ENCODE measurements around the gene EXOC5. TPM values are rescaled to one million over a fixed set of nuclear protein-coding genes. Genes with fewer than 3 reads are reported as not detected.

EXOC5 gene, protein sequence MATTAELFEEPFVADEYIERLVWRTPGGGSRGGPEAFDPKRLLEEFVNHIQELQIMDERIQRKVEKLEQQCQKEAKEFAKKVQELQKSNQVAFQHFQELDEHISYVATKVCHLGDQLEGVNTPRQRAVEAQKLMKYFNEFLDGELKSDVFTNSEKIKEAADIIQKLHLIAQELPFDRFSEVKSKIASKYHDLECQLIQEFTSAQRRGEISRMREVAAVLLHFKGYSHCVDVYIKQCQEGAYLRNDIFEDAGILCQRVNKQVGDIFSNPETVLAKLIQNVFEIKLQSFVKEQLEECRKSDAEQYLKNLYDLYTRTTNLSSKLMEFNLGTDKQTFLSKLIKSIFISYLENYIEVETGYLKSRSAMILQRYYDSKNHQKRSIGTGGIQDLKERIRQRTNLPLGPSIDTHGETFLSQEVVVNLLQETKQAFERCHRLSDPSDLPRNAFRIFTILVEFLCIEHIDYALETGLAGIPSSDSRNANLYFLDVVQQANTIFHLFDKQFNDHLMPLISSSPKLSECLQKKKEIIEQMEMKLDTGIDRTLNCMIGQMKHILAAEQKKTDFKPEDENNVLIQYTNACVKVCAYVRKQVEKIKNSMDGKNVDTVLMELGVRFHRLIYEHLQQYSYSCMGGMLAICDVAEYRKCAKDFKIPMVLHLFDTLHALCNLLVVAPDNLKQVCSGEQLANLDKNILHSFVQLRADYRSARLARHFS
- 85.8 and 96.8 TPM in 2 replicates for total RNA-seq (2014; rRNA removed; shearing (Covaris generic))

- no peaks in the 10 kb centered on the region for H3K9me3 ChIP-seq (replicated peaks)
- H3K27ac ChIP-seq = peak within 1 kb of the TSS; percentile 94
- peak; percentile 91 to 93 for DNase-seq
- no peaks in the 10 kb centered on the region; the same call in 1 of the 2 replicates for H3K4me1 ChIP-seq
- H3K27me3 ChIP-seq = no peaks in the 10 kb centered on the region
- H3K4me3 ChIP-seq = peak within 1 kb of the TSS; percentile 71
- H3K36me3 ChIP-seq = peaks cover 6% of the 10 kb centered on the region; the same call in 1 of the 2 replicates
These were observed at the start of gene EXOC5, which contains the start of gene AP5M1 for GRCh38 chr14:57268161-57269069. Gene EXOC5, minus strand, starts transcription at chr14:57268905. Its CDS starts 257 bp downstream, at chr14:57268648. Gene AP5M1, plus strand, starts transcription at chr14:57268971. Its CDS starts 344 bp downstream, at chr14:57269315.

GRCh38 chr14:57317248-57317833, 48.6 kb upstream of the EXOC5 start:
- Histone ChIP-seq H3K9me3 (replicated peaks) (no peaks in the 10 kb centered on the region), H3K27ac (no peak overlapping the region), H3K36me3 (no peaks in the 10 kb centered on the region), H3K4me1 (no peaks in the 10 kb centered on the region), H3K27me3 (no peaks in the 10 kb centered on the region), H3K4me3 (no peak overlapping the region)
- DNase-seq = peak; percentile 62 to 85

- H3K4me1 ChIP-seq = no peaks in the 10 kb centered on the region
- H3K4me3 ChIP-seq = no peak overlapping the region
- no peaks in the 10 kb centered on the region for H3K9me3 ChIP-seq (replicated peaks)
- H3K36me3 ChIP-seq = no peaks in the 10 kb centered on the region
- H3K27ac ChIP-seq = no peak overlapping the region
- H3K27me3 ChIP-seq = no peaks in the 10 kb centered on the region
- no peak for DNase-seq
These were observed 45.8 kb upstream of the EXOC5 start for GRCh38 chr14:57314396-57315089.

- H3K27me3 ChIP-seq = no peaks in the 10 kb centered on the region
- no peak overlapping the region for H3K4me3 ChIP-seq
- H3K9me3 ChIP-seq (replicated peaks) = no peaks in the 10 kb centered on the region
These were observed 34.2 kb upstream of the EXOC5 start for GRCh38 chr14:57302883-57303282.

GRCh38 chr14:57299511-57299910, 30.8 kb upstream of the EXOC5 start:
- no peak for DNase-seq
- Histone ChIP-seq H3K9me3 (replicated peaks) (no peaks in the 10 kb centered on the region), H3K36me3 (no peaks in the 10 kb centered on the region)

More at GRCh38 chr14:57302883-57303282, 34.2 kb upstream of the EXOC5 start:
- Histone ChIP-seq H3K27ac (no peak overlapping the region), H3K36me3 (no peaks in the 10 kb centered on the region), H3K4me1 (peaks cover 5% of the 10 kb centered on the region)
- no peak for DNase-seq

GRCh38 chr14:57297852-57298251, 29.1 kb upstream of the EXOC5 start:
- peaks cover 12% of the 10 kb centered on the region for H3K4me1 ChIP-seq
- DNase-seq = peak; percentile 45 to 69
- H3K36me3 ChIP-seq = no peaks in the 10 kb centered on the region
- no peaks in the 10 kb centered on the region for H3K27me3 ChIP-seq
- H3K9me3 ChIP-seq (replicated peaks) = no peaks in the 10 kb centered on the region
- H3K4me3 ChIP-seq = peak overlapping the region; percentile 37
- H3K27ac ChIP-seq = peak overlapping the region; percentile 37

More at GRCh38 chr14:57299511-57299910, 30.8 kb upstream of the EXOC5 start:
- Histone ChIP-seq H3K4me1 (peaks cover 12% of the 10 kb centered on the region), H3K4me3 (no peak overlapping the region), H3K27me3 (no peaks in the 10 kb centered on the region), H3K27ac (no peak overlapping the region)

GRCh38 chr14:57295239-57295638, 26.5 kb upstream of the EXOC5 start:
- Histone ChIP-seq H3K9me3 (replicated peaks) (no peaks in the 10 kb centered on the region), H3K4me3 (no peak overlapping the region), H3K36me3 (no peaks in the 10 kb centered on the region), H3K27ac (no peak overlapping the region), H3K27me3 (no peaks in the 10 kb centered on the region), H3K4me1 (peaks cover 12% of the 10 kb centered on the region)
- DNase-seq = no peak

- Histone ChIP-seq H3K9me3 (replicated peaks) (no peaks in the 10 kb centered on the region), H3K4me1 (peaks cover 12% of the 10 kb centered on the region), H3K27me3 (no peaks in the 10 kb centered on the region), H3K4me3 (no peak overlapping the region), H3K36me3 (no peaks in the 10 kb centered on the region; the same call in 1 of the 2 replicates), H3K27ac (peak overlapping the region; percentile 23)
- peak; percentile 16 to 68 for DNase-seq
These were observed 25.4 kb upstream of the EXOC5 start for GRCh38 chr14:57293866-57294837.

DNA sequence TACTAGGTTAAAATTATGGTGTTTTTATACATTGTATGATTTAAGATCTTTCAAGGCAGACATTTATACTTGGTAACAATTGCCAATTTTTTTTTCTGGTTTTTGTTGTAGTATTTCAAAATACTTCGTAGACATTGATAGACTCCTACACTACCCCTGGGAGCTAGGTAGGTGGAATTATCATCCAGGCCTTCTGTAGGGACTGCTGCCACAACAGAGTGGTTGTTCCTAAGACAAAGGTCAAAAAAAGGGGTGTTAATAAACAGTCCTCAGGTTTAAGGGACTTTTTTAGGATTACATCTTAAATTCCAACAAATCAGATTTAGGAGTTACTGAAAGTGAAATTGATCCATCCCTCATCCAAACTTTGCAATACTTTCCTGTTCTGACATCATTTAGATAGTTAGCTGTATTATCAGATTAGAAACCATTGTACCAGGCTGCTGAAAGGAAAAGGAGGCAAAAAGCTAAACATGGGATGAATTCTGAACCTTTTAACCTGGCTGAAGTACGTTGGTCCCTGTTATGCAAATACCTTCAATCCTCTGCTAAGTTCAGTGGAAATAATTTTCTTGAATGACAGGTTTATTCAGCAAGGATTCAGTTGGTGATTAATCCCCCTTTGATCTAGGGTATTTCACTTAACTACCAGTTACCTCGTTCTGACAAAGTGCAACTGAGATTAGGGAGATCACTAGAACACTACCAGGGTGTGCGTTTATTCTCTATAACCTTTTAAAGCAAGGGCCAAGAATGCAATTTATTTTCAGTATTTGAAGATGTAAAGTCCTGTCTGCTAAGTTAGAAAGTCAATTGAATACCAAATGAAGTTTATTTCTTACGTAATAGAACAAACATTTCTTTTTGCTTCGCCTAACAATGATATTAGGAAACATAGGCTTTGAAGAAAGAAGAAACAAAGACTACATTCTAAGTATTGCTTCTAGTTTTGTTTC, 23.3 kb upstream of the EXOC5 start:
- no peak for DNase-seq
- Histone ChIP-seq H3K36me3 (peaks cover 4% of the 10 kb centered on the region), H3K27me3 (no peaks in the 10 kb centered on the region), H3K4me3 (no peak overlapping the region), H3K9me3 (replicated peaks) (no peaks in the 10 kb centered on the region), H3K27ac (no peak overlapping the region), H3K4me1 (no peaks in the 10 kb centered on the region)

DNA sequence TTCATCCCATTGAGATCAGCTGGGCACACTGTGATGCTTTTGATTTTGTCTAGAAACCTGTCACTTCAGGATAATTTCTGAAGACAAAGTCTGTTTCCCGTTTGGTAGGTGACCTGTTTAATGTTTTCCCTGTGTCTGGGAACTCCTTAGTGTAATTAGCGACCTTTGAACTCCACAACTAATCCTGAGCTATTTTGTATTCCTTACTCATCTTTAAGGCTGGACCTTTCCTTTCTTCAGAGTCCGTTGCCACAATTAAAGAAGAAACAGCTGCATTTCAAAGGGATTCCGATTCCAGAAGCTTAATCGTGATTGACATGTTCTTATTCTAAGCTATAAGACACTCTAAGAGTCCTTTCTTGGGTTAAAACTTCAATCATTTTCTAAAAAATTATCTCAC, 22.0 kb upstream of the EXOC5 start:
- H3K9me3 ChIP-seq (replicated peaks) = no peaks in the 10 kb centered on the region
- H3K4me1 ChIP-seq = no peaks in the 10 kb centered on the region
- peaks cover 15% of the 10 kb centered on the region for H3K36me3 ChIP-seq
- H3K27me3 ChIP-seq = no peaks in the 10 kb centered on the region
- DNase-seq = no peak
- H3K27ac ChIP-seq = no peak overlapping the region
- H3K4me3 ChIP-seq = no peak overlapping the region

DNA sequence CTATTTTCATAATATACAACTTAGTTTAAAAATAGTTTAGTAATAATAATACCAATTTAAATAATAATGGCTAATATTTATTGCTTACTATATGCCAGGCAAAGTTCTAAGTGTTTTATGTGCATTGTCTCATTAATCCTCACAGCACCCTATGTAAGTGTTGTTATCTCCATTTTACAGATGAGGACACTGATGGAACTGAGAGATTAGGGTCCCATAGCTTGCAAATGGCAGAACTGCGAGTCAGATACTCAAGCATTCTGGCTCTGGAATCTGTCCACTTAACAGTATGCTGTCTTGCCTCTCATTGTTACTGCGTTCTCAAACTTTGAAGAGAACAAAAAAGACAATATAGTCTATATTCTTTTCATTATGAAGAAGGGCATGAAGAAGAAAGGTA, 19.0 kb upstream of the EXOC5 start:
- H3K27me3 ChIP-seq = no peaks in the 10 kb centered on the region
- no peak overlapping the region for H3K4me3 ChIP-seq
- no peak overlapping the region for H3K27ac ChIP-seq
- no peaks in the 10 kb centered on the region for H3K9me3 ChIP-seq (replicated peaks)
- peaks cover 29% of the 10 kb centered on the region for H3K36me3 ChIP-seq
- no peak for DNase-seq
- H3K4me1 ChIP-seq = no peaks in the 10 kb centered on the region

GRCh38 chr14:57277062-57277461, 8.4 kb upstream of the EXOC5 start:
- Histone ChIP-seq H3K27ac (no peak overlapping the region), H3K36me3 (peaks cover 31% of the 10 kb centered on the region), H3K9me3 (replicated peaks) (no peaks in the 10 kb centered on the region), H3K4me1 (no peaks in the 10 kb centered on the region), H3K27me3 (no peaks in the 10 kb centered on the region), H3K4me3 (no peak overlapping the region)
- DNase-seq = no peak
